OCI-LY7 (cell line): ENCODE measurements around the gene BAIAP2.

Experiments
- CTCF ChIP-seq: fragments of 200-600 bp; sonication (generic); conservative IDR thresholded peaks from 2 replicates; pipeline ENCODE4 v1.5.1; 2014; ENCODE audit warnings: mild to moderate bottlenecking, antibody characterized with exemption, low read length, moderate library complexity, mixed read lengths
- EZH2phosphoT487 ChIP-seq: fragments of 200-600 bp; sonication (generic); IDR thresholded peaks from 2 replicates; pipeline ENCODE4 v1.6.1; 2018; ENCODE audit warnings: low read depth, borderline replicate concordance, mild to moderate bottlenecking, mixed run types, antibody characterized with exemption, low read length, moderate library complexity, mixed read lengths

GRCh38 chr17:81020443-81020766, 14.5 kb upstream of the BAIAP2 start:
- TF ChIP-seq CTCF (no peak), EZH2phosphoT487 (no peak)
